Stimulated activated naive B cell treated with anti-CD40 and anti-IgM and Interleukin-4, amounts not matched to agents 10 μg/mL and 1 μg/mL and 100 μg/mL, for 72 hours (primary cell): Measurements from ENCODE around the gene NKAIN1.
"Not testable (repeated sequence)": the region's sequence is repeated elsewhere in the genome, so short reads cannot be mapped to it uniquely, and the experiment has no call there.

Experiments used
- ATAC-seq, 2 donors: fragments of 150-1000 bp; cut with Tn5 transposase; replicated peaks; 2 replicates each; pipeline ENCODE4 v1.10.0; 2021; ENCODE audit warnings: moderate library complexity in 1 of 2
- DNase-seq: peaks from one replicate; pipeline ENCODE4 v3.0.0; 2021
- H3K27ac Mint-ChIP-seq: one replicate; pipeline ENCODE4 v1.8.0; 2022; ENCODE audit warnings: mild to moderate bottlenecking, mixed read lengths
- H3K27me3 Mint-ChIP-seq, 2 donors: one replicate each; pipeline ENCODE4 v1.8.0; 2022; ENCODE audit warnings: mixed read lengths in 2 of 2
- H3K36me3 Mint-ChIP-seq, 2 donors: one replicate each; pipeline ENCODE4 v1.8.0; 2022; ENCODE audit warnings: mixed read lengths in 2 of 2, mild to moderate bottlenecking in 1 of 2
- H3K4me1 Mint-ChIP-seq, 2 donors: one replicate each; pipeline ENCODE4 v1.8.0; 2022; ENCODE audit warnings: mixed read lengths in 2 of 2, mild to moderate bottlenecking in 1 of 2
- H3K4me3 Mint-ChIP-seq, 2 donors: one replicate each; pipeline ENCODE4 v1.8.0; 2022; ENCODE audit warnings: mild to moderate bottlenecking in 2 of 2, mixed read lengths in 2 of 2, moderate library complexity in 1 of 2
- H3K9me3 Mint-ChIP-seq, 2 donors: one replicate each; pipeline ENCODE4 v1.8.0; 2022; ENCODE audit warnings: mixed read lengths in 2 of 2, mild to moderate bottlenecking in 1 of 2

Gene NKAIN1

DNA sequence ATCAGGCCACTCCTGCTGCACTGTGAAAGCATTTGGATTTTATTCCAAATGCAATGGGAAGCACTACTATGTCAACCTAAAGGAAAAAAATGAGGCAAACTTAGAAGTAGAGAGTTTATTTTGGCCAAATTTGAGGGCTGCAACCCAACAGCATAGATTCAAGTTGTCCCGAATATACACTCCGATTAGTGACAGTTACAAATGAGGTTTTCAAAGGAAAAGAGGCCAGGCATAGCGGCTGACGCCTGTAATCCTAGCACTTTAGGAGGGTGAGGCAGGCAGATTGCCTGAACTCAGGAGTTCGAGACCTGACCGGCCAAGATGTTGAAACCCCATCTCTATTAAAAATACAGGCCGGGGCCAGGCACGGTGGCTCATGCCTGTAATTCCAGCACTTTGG, 95.2 kb downstream of the NKAIN1 start:
- H3K4me1 Mint-ChIP-seq, result no peaks in the 10 kb centered on the region
- no peak for DNase-seq
- no peak overlapping the region for H3K27ac Mint-ChIP-seq
- H3K9me3 Mint-ChIP-seq, result no peaks in the 10 kb centered on the region
- ATAC-seq, result no peak
- peaks cover 5 to 7% of the 10 kb centered on the region in 2 donors for H3K27me3 Mint-ChIP-seq
- no peaks in the 10 kb centered on the region for H3K36me3 Mint-ChIP-seq
- no peak overlapping the region for H3K4me3 Mint-ChIP-seq

DNA sequence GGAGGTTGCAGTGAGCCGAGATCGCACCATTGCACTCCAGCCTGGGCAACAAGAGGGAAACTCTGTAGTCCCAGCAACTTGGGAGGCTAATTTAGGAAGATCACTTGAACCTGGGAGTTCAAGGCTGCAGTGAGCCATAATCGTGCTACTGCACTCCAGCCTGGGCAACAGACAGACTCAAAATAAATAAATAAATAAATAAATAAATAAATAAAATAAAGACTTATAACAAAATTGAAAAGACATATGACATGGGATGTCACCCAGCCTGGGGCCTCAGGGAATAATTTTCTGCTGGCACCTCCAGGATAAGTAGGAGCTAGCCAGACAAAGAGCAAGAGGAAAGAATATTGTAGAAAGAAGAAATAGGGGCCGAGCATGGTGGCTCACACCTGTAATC, 96.2 kb downstream of the NKAIN1 start:
- Mint-ChIP-seq H3K27ac (no peak overlapping the region), H3K4me3 (no peak overlapping the region), H3K4me1 (no peaks in the 10 kb centered on the region), H3K36me3 (no peaks in the 10 kb centered on the region), H3K27me3 (peaks cover 5 to 7% of the 10 kb centered on the region in 2 donors), H3K9me3 (no peaks in the 10 kb centered on the region)
- no peak for DNase-seq
- ATAC-seq, result no peak

GRCh38 chr1:31142406-31142805, 97.3 kb downstream of the NKAIN1 start:
- ATAC-seq (no peak), DNase-seq (no peak)
- H3K4me3 Mint-ChIP-seq, result no peak overlapping the region

DNA sequence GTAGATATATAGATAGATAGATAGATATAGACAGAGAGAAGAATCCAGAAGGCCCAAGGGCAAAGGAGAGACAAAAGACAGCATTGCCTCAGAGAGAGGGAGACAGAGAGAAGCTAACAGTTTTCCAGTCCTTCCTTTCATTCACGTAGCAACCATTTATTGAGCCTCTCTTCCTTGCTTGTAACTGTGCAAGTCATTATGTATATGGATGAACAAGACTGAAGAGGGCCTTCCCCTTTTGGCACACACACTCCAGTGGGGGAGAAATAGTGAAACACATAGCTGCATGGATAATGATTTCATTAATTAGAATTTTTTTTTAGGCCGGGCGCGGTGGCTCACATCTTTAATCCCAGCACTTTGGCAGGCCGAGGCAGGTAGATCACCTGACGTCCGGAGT, 99.4 kb downstream of the NKAIN1 start:
- no peak overlapping the region for H3K27ac Mint-ChIP-seq
- H3K36me3 Mint-ChIP-seq, result peaks cover 0 to 2% of the 10 kb centered on the region in 2 donors
- ATAC-seq, result no peak
- H3K27me3 Mint-ChIP-seq, result peaks cover 5 to 6% of the 10 kb centered on the region in 2 donors
- H3K9me3 Mint-ChIP-seq, result peaks cover 2 to 4% of the 10 kb centered on the region in 2 donors
- H3K4me3 Mint-ChIP-seq, result no peak overlapping the region
- no peak for DNase-seq
- no peaks in the 10 kb centered on the region for H3K4me1 Mint-ChIP-seq

More at GRCh38 chr1:31142406-31142805, 97.3 kb downstream of the NKAIN1 start:
- Mint-ChIP-seq H3K27me3 (peaks cover 5 to 7% of the 10 kb centered on the region in 2 donors), H3K4me1 (no peaks in the 10 kb centered on the region), H3K36me3 (no peaks in the 10 kb centered on the region), H3K9me3 (no peaks in the 10 kb centered on the region), H3K27ac (no peak overlapping the region)

DNA sequence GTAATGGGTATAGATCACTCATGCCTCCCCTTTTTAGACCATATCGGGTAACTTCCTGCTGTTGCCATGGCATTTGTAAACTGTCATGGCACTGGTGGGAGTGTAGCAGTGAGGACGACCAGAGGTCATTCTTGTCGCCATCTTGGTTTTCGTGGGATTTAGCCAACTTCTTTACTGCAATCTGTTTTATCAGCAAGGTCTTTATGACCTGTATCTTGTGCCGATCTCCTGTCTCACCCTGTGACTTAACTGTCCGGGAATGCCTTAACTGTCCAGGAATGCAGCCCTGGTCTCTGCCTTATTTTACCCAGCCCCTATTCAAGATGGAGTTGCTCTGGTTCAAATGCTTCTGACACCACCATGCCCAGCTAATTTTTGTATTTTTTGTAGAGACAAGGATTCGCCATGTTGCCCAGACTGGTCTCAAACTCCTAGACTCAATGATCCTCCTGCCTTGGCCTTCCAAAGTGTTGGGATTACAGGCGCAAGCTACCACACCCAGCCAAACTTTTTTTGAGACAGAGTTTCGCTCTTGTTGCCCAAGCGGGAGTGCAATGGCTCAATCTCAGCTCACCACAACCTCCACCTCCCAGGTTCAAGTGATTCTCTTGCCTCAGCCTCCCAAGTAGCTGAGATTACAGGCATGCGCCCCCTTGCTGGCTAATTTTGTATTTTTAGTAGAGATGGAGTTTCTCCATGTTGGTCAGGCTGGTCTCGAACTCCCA, 100.7 kb downstream of the NKAIN1 start:
- H3K9me3 Mint-ChIP-seq, H3K4me1 Mint-ChIP-seq, DNase-seq, H3K27me3 Mint-ChIP-seq, ATAC-seq, H3K4me3 Mint-ChIP-seq, H3K36me3 Mint-ChIP-seq, H3K27ac Mint-ChIP-seq: not testable (repeated sequence)

- not testable (repeated sequence) for H3K9me3 Mint-ChIP-seq, ATAC-seq, H3K36me3 Mint-ChIP-seq, H3K4me3 Mint-ChIP-seq, DNase-seq, H3K27ac Mint-ChIP-seq, H3K4me1 Mint-ChIP-seq
- peaks cover 5 to 12% of the 10 kb centered on the region in 2 donors for H3K27me3 Mint-ChIP-seq
Observed at GRCh38 chr1:31137873-31138272, 101.8 kb downstream of the NKAIN1 start.

DNA sequence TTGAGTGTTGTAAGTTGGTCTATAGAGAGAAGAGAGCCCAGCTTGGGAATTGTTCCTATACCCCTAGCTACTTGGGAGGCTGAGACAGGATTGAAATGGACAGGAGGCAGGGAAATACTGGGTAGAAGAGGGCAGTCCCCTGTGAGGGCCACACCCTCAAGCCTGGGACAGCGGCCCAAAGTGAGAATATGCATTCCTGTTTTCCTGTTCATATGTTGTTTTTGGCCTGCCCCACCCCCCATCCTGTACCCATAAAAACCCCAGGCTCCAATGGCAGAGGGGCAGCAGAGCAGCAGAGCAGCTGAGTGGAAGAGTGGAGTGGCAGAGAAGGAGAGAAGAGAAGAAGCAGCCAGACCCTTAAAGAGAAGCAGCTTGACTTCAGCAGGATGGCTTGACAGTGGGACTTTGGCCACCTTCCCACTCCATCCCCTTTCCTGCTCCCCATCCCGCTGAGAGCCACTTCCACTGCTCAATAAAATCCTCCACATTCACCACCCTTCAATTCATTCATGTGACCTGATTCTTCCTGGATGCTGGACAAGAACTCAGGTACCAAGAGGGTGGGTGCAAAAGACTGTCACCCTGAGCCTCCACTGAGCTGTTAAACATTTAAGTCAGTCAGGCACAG, 103.6 kb downstream of the NKAIN1 start:
- H3K27me3 Mint-ChIP-seq, result peaks cover 2 to 12% of the 10 kb centered on the region in 2 donors
- H3K4me3 Mint-ChIP-seq, result no peak overlapping the region
- H3K36me3 Mint-ChIP-seq, result peaks cover 0 to 2% of the 10 kb centered on the region in 2 donors
- peak overlapping the region; percentile 80 for H3K27ac Mint-ChIP-seq
- ATAC-seq (no peak), DNase-seq (no peak)
- H3K4me1 Mint-ChIP-seq, result peaks cover 0 to 2% of the 10 kb centered on the region in 2 donors
- peaks cover 2 to 4% of the 10 kb centered on the region in 2 donors for H3K9me3 Mint-ChIP-seq

DNA sequence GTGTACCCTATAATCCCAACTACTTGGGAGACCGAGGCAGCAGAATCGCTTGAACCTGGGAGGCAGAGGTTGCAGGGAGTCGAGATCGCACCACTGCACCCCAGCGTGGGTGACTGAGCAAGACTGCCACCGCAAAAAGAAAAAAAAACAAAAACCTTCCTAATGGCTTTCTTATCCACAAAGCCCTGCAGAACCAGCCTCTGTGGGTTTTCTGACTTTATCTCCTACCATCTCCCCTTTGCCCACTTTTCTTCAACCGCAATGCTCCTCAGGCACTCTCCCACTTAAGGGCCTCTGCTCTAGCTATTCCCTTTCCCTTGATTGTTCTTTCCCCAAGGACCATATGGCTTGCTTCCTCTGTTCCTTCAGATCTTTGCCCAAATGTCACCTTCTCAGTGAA, 106.3 kb downstream of the NKAIN1 start:
- no peak for ATAC-seq
- no peak overlapping the region for H3K27ac Mint-ChIP-seq
- H3K36me3 Mint-ChIP-seq, result peaks cover 0 to 2% of the 10 kb centered on the region in 2 donors
- no peak overlapping the region for H3K4me3 Mint-ChIP-seq
- peaks cover 0 to 2% of the 10 kb centered on the region in 2 donors for H3K4me1 Mint-ChIP-seq
- H3K9me3 Mint-ChIP-seq, result peaks cover 2 to 4% of the 10 kb centered on the region in 2 donors
- H3K27me3 Mint-ChIP-seq, result peaks cover 0 to 19% of the 10 kb centered on the region in 2 donors
- DNase-seq, result no peak
